GM12801 (cell line): ENCODE measurements around the gene TXNDC9.

Source experiments
- TF ChIP-seq, protein P1 (sequence below): IDR thresholded peaks from one replicate; pipeline ENCODE4 v1.5.1; 2011; ENCODE audit warnings: control low read depth; ENCODE audit not compliant: insufficient read length; ENCODE audit errors: extremely low read depth

The TXNDC9 gene

DNA sequence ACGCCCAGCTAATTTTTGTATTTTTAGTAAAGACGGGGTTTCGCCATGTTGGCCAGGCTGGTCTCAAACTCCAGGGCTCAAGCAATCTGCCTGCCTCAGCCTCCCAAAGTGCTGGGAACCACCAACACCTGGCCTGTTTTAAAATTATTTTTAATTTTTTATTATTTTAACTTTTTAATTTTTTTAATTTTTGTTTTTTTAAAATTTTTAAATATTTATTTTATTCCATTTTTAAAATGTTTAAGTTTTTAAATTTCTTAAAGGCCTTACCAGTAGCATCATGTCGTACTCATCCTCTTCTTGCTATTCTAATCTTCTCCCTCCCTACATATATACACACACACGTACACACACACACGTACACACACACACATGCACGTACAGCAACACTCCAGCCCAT lies 36.6 kb downstream of the TXNDC9 start:
- TF ChIP-seq, protein P1, sequence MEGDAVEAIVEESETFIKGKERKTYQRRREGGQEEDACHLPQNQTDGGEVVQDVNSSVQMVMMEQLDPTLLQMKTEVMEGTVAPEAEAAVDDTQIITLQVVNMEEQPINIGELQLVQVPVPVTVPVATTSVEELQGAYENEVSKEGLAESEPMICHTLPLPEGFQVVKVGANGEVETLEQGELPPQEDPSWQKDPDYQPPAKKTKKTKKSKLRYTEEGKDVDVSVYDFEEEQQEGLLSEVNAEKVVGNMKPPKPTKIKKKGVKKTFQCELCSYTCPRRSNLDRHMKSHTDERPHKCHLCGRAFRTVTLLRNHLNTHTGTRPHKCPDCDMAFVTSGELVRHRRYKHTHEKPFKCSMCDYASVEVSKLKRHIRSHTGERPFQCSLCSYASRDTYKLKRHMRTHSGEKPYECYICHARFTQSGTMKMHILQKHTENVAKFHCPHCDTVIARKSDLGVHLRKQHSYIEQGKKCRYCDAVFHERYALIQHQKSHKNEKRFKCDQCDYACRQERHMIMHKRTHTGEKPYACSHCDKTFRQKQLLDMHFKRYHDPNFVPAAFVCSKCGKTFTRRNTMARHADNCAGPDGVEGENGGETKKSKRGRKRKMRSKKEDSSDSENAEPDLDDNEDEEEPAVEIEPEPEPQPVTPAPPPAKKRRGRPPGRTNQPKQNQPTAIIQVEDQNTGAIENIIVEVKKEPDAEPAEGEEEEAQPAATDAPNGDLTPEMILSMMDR: no peak

DNA sequence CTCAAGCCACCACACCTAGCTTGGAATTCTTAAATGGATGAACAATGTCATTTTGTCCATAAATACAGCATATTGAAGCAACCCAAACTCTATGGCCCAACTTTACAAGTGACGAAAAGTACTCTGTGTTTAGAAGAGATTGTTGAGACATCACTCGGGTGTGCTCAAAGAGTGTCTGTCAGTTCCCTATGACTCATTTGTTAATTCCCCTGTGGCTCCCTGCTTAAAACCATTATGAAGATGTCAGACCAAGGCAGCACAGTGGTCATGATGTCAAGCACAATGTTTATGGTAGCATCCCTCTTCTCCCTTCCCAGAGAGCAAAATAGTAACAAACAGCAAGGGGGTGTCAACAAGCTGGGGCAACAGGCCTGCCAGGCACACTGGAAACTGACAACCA lies 38.1 kb downstream of the TXNDC9 start:
- TF ChIP-seq, protein P1: no peak

DNA sequence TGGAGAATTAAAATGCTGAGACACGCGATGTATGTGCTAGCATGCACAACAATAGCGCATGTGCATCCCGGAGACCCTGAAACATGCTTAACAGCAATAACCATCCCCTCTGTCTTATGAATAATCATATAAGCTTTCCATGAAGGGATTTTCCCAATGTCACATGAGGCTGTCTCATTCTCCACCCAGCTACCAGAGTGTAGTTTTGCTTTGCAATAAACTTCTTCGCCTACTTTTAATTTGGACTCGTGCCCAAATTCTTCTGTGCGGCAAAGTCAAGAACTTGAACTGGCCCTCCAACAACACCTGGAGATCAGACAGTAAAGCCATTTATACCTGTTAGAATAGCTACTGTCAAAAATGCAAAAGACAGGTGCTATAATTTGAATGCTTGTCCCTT lies 50.6 kb downstream of the TXNDC9 start:
- TF ChIP-seq, protein P1: no peak

DNA sequence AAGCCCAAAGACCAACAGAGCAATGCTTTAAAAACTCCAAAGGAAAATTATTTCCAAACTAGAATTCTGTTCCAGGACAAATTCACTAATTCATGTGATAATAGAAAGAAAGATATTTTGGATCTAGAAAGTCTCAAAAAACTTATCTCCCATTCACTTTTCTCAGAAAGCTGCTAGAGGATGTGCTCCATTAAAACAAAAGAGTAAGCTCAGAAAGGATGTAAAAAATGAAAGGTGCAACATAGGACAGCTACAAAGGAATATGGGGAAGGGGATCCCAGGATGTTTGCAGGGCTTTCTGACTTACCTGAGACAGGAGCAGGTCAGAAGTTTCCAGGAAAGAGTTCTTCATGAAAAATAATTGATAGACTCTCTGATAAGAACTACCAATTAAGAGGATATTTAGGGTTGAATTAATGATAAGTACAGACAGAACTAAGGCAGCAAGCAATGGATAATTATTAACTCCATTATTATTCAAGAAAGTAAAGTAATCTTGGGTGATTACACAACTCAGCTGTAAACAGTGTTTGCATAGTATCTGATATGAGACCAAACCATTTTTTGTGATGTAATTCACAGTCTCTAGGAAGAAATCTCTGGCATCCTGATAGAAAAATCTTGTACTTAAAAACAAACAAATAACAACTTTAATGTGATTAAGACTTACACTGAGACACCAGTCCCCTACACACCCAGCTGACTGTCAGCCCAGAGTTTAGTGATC lies 56.0 kb downstream of the TXNDC9 start:
- TF ChIP-seq, protein P1: no peak

DNA sequence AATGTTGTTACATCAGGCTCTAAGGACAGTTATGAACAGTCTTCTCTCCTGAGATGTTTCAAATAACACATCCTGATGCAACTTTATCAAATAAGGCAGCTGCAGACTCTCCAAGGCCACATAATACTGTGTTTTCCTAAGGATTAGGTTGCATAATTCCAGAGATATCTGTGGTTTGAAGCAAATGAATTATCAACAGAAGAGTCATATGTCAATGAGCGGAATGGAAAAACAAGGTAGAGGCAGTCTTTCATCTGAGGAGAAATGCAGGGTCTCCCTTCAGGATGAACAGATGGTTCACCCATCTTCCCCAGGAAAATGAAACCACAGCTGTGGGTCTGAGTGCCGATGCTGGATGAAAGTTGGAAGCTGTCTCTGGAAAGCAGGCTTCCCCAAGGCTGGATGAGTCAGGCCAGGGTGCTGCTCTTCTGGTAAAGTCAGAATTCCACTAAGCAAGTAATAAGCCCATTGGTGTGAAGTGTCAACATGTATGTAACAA lies 57.3 kb downstream of the TXNDC9 start:
- TF ChIP-seq, protein P1: no peak

DNA sequence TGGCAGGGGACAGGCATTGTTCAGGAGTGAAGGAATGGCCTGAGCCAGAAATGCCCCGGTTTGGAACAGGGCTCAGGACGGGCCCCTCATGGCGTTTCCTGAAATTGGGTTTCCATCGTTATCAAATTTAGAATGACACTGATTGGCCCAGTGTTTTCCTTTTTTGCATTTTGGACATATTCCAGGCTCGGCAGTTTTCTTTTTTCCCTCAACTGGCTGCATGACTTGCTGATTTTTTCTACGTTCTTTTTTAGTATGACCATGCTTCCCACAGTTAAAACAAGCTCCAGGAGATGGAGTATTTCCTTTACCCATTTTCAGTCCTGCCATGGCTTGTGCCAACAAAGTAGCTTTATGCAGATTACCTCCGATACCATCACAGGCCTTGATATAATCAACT lies 60.3 kb downstream of the TXNDC9 start:
- TF ChIP-seq, protein P1: no peak
